G401.6 (cell line): ENCODE results near the gene LIX1L.

ENCODE experiments used
- FAIRE-seq: peaks from 2 replicates; lab custom pipeline; 2012; peaks lifted over from hg19 to GRCh38; lab: Jason Lieb, UNC

The LIX1L gene

DNA sequence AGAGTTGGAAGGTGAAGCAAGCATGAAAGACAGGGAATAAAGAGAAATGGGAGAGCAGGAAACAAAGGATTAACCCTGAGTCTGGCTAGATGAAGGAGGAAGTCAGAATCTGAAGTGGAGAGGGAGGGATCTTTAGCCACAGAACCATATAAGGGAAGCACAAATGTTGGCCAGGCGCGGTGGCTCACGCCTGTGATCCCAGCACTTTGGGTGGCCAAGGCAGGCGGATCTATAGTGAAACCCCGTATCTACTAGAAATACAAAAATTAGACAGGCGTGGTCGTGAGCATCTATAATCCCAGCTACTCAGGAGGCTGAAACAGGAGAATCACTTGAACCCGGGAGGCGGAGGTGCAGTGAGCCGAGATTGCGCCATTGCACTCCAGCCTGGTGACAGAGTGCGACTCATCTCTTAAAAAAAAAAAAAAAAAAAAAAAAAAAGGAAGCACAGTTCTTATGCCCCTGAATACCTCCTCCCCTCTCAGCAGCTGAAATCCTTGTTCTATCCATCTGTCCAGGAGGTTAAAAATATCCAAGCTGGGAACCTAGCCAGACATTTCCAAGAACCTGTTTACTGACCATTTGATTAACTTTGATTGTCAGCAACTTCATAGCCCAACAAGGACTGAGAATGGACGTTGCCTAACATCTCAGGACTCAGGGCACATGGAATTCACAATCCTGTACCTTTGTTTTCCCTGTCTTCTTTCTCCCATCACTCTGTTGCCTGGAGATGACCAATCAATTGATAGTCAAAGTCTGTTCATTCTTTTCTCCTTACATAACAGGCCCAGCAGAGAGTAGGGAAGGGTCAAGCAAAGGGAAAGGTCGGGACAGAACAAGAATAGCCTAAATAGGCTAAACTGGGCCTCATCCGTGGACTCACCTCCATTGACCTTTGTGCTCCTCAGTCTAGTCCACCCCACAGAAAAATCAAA, 28.0 kb upstream of the LIX1L start:
- FAIRE-seq: no peak

DNA sequence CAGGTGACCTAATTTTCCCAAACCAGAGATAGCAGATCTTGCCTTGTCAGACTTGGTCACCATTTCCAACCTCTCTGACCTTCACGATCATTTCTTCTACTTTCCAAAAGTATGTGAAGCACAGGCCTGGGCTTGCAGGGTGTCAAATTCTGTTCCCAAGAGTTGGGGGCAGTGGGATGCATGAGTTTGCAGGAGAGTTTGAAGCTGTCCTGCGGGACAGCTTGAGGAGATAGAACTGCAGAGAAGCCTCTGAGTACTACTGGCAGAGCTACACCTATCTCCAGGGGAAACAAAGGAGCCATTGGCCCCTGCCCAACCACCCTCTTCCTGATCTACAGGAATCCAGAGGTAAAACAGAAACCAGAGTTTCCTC, 27.3 kb upstream of the LIX1L start:
- FAIRE-seq: no peak

DNA sequence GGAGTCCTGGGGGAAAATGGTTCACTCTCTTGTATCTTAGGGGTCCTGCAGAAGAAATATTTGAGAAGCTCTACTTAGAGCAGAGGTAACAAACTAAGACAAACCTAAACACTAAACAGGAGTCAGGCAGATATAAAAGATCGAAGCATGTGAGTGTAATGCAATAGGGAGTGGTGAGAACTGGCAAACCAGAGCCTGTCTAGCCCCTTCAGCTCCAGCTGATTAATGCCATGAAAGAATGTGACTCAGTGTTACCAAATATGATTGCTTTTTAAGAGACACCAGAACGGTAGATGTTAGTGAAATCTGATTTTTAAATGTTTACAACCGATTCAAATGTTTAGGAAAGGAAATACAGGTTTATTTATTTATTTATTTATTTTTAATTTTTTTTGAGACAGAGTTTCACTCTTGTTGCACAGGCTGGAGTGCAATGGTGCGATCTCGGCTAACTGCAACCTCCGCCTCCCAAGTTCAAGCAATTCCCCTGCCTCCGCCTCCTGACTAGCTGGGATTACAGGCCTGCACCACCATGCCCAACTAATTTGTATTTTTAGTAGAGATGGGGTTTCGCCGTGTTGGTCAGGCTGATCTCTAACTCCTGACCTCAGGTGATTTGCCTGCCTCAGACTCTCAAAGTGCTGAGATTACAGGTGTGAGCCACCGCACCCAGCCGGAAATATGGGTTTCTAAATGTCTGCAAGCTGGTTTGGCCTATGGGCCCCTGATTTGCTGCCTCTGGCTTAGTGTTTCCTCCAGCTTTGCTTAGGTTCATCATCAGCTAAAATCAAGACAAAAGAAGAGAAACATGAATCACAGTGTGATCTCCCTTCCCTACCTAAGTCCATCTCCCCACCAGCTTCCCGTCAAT, 26.4 kb upstream of the LIX1L start:
- FAIRE-seq: no peak

DNA sequence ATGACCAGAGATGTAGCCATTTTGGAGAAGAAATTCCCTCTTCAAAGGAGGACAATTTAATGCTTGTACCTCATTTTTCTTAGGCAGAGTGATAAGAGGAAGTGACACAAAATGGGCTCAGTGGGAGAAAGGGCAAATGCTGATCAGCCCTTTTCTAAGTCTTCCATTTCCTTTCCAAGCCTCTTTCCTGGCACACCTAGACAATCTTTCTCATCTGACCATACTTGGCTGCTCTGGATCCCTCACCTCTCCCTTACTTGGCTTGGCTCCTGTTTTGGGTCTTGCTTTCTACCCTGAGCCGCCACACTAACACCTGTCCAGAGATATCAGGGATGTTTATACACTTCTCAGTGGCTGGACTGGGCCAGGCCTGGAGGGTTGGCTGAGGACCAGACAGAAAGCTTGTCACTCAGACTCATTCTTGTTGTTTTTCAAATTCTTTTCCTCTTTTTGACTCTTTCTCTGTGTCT, 25.4 kb upstream of the LIX1L start:
- FAIRE-seq: no peak

DNA sequence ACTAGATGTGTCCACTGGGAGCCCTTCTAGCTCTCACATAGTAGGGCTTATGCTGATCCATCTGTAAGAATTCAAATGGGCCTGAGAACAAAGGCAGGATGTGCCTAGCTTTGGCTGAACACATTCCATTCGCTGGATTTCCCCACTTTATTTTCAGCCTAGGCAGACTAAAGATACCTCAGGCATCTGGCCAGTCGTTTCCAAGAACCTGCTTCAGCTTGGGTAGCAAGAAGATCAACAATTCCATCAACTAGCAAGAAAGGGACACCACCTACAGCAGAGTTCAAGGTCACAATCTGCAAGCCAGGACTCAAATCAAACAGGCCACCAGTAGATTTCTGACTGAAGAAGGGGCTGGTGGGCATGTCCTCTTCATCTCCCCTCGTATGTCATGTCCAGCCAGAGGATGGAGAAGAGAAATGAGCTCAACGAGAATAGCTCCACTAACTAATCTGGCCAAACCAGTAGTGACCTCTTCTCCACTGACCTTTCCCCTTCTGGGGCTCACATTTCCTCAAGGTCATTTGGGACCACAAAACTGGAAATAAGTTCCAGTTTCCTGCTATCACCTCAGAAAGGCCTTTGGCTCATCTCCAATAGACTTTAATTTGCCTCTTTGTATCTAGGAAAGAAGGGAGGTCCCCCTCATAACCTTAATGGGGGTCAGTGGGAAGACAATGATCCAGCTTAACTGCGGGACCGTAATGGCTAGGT, 24.4 kb upstream of the LIX1L start:
- no peak for FAIRE-seq

DNA sequence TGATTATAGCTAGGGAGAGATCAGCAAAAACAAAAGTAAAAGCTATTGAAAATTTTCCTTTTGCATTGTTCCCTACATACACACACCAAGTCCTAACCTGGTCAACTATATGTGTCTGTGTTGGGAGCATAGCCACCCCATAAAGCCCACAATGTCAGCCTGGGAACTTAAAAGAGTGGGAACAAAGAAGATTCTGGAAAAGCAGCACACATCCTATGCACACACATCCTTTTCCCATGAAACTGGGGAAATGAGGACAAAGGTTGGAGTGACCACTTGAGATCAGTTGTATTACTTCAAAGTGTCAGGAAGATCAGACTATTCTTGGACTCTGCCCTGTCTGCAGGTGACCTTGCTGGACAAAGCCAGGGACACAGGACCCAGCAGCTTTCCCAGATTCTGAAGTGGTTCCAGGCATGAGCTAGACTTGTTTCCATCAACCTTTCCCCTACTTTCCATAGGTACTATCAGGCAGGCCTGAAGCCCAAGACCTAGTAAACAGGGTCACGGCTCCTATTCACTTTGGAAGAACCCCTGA, 22.7 kb upstream of the LIX1L start:
- no peak for FAIRE-seq

DNA sequence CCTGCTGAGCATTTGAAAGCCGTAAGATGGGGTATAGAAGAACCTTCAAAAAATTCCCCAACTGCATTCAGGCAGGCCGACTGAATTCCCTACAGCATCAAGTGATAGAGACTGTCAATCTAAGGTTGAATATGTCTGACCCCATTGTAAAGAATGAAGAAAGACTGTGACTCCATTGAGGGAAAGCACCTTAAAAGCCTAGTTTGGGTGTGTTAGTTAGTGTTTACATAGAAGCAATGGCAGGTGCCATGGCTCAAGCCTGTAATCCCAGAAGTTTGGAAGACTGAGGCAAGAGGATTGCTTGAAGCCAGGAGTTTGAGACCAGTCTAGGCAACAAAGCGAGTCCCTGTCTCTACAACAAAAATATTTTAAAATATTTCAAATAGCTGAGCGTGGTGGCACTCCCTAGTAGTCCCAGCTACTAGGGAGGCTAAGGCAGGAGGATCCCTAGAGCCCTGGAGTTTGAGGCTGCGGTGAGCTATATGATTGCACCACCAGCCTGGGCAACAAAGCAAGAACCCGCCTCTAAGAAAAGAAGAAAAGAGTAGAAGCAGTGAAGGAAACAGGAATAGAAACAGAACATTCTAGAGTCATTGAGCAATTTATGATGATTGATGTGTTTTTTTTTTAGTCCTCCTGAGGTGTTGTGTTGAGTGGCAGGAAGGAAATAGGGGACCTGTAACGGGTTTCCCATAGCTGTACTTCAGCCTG, 22.1 kb upstream of the LIX1L start:
- no peak for FAIRE-seq

DNA sequence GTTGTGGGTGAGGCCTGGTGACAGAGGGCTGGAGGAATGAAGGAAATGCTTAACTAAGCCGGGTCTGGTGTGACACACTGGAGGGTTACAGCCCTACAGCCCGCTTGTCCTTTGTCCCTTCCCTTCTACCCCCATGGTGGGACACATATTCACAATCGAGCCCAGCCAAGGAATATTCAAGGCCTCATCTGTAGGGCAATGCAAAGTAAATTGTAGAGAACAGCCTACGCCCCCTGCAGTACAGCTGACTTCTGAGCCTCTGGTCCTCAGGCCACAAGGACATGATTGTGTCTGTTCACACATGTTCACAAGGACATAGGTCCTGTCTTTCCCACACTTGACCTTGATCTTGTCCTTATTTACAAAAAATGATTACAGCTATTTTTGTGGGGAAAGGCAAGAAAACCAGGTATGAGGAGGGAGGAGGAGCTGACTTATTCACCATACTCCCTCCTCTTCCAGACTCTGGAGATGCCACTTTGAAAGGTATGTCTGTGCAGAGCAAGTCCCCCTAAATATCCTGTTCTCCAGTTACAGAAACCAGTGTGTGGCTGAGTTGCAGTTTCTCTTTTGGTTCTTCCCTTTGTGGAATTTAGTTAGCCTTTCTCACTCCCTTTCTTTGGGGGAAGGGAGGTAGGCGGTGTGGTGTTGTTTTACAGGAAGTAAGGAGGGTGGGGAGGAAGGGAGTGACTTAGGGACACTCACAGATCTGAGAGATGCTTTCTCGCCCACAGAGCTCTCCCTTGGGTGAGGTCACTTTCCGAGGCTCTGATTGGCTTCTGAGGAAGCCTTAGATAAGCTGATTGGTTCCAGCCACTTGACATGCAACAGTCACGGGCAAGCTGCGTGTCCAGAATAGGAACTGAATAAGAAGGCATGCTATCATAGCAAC, 21.3 kb upstream of the LIX1L start:
- FAIRE-seq: no peak

DNA sequence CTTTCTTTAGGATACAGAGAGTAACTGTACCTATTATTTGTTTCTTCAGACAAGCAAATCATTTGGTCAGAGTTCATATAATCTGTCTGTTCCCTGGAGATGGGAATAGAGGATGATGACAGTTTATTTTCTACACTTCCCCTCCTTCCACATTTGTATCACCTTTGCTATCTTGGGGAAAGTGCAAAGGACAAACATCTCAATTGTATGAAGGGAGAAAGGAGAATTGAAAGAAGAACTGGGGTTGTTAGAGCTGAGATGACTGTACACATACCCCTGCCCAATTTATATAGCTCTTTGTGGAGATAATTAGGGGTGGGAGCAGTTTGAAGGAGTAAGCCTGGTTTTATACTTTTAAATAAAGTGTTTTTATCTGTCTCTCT, 20.6 kb upstream of the LIX1L start:
- no peak for FAIRE-seq

DNA sequence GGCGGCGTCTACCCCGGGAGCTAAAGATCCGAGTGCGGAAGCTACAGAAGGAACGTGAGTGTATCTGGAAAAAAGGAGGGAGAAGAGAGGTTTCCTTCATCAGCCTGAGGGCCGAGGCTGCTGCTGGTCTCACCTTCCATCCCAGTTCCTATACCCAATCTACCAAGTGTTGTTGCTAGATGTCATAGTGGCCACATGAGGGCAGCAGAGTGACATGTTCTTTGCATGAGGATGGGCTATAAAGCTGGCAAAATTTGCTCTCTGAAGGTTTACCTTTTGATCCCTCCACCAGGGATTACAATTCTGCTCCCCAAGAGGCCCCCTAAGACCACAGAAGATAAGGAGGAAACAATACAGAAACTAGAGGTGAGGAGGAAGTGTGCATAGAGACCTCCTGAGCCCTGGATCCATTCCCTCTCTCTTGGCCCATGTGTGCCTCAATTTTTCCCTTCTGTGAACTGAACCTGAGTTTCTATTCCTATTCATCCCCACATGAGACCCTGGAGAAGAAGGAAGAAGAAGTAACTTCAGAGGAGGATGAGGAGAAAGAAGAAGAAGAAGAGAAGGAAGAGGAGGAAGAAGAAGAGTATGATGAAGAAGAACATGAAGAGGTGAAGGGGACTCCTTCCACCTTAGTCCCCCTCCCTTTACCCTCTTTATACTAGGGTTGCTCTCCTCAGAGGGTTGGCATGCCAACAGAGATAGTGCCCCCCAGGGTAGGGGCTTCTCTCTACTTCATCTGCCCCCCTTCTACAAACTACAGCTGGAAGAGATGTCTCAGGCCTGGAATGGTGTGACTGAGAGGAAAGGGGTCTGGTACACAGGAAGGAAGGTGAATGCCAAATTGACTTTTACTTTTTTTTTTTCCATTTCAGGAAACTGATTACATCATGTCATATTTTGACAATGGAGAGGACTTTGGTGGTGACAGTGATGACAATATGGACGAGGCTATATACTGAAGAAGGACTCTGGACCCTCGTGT, 20.0 kb upstream of the LIX1L start:
- FAIRE-seq: peak; percentile 33

DNA sequence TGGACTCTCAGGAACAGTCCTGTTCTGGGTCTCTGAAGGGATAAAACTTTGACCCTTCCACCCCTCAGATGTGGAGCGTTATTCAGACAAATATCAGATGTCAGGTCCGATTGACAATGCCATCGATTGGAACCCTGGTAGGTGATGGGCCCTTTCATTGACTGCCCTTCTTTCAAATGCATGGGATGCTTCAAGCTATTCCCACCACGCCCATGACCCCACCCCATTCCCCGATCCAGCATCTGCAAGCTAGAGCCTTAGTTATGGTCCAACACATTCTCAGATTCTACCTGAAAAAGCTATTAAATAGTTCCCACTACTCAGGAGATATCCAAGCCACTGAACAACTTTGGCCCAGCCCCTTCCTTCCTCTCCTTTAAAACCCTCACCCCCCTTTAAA, 19.2 kb upstream of the LIX1L start:
- FAIRE-seq: no peak

DNA sequence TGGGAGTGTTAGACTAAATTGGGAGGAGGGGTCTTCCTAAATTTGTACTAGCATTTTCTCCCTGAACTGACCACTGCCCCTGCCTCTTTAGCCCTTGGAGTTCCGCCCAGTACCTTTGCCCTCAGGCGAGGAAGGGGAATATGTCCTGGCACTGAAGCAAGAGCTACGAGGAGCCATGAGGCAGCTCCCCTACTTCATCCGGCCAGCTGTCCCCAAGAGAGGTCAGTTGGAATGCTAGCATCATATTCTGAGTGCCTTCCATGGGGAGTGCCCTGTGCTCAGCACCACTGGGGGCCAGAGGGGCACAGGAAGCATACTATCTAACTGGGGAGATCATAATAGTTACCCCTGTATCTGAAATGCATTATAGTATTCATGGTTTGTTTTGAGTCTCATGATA, 17.4 kb upstream of the LIX1L start:
- FAIRE-seq: no peak

DNA sequence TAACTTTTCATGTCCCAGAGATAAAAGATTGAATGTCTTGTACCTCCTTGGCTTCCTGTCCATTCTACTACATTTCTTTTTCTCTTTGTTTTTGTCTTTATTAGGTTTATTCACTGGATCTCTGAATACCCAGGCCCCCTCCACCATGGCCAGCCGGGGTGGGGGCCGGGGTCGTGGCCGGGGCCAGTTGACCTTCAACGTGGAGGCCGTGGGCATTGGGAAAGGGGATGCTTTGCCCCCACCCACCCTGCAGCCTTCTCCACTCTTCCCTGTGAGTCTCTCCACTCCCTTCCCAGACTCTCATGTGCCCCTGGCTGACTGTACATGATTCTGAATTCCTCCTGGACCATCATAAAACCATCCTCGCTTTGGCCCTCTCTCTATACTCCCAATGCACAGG, 16.9 kb upstream of the LIX1L start:
- FAIRE-seq: no peak

DNA sequence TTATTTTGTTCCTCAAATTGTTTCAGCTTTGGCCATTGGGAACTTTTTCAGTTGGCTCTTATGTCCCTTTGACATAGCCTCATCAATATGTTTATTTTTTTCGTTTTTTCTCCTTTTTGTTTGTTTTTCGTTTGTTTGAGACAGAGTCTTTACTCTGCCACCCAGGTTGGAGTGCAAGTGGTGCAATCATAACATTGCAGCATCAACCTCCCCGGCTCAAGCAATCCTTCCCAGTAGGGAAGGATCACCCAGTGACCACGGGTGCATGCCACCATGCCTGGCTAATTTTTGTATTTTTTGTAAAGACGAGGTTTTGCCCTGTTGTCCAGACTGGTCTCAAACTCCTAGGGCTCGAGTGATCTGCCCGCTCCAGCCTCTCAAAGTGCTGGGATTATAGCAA, 14.8 kb upstream of the LIX1L start:
- FAIRE-seq: no peak

DNA sequence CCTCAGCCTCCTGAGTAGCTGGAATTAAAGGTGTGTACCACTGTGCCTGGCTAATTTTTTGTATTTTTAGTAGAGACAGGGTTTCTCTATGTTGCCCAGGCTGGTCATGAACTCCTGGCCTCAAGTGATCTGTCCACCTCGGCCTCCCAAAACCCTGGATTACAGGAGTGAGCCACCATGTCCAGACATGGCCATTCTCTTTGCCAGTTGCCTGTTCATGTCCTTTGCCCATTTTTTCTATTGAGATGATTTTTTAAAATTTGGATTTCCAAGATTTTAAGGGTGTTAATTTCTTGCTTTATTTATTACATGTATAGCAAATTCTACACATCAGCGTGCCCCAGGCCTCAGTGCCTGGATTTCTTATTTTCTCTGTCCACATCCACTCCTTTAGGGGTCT, 9.5 kb upstream of the LIX1L start:
- no peak for FAIRE-seq

DNA sequence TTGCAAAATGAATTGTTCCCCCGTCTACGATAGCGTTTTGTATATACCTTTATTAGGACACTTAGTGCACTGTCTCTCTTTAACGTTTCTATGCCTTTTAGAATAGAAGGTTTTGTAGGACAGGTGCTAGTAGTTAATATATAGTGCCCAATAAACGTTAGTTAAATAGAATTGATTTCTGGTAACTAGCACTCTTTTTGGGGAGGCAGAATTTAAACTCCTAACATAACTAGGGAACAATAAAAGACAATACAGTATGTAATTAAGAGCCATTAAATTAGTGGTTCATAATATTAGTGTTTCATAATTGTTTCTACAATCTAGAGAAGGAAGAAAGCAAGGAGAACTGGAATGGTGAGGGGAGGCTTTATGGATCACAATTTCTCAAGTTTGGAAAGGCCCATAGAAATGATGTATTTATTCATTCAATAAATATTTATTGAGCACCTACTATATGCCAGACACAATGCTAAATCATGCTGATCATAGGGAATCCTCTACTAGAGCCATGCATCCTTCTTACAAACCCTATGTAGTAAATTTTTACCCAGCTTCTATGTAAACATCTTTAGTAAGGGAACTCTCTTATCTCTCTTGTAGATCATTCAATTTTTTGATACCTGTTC, 7.4 kb upstream of the LIX1L start:
- FAIRE-seq: no peak

DNA sequence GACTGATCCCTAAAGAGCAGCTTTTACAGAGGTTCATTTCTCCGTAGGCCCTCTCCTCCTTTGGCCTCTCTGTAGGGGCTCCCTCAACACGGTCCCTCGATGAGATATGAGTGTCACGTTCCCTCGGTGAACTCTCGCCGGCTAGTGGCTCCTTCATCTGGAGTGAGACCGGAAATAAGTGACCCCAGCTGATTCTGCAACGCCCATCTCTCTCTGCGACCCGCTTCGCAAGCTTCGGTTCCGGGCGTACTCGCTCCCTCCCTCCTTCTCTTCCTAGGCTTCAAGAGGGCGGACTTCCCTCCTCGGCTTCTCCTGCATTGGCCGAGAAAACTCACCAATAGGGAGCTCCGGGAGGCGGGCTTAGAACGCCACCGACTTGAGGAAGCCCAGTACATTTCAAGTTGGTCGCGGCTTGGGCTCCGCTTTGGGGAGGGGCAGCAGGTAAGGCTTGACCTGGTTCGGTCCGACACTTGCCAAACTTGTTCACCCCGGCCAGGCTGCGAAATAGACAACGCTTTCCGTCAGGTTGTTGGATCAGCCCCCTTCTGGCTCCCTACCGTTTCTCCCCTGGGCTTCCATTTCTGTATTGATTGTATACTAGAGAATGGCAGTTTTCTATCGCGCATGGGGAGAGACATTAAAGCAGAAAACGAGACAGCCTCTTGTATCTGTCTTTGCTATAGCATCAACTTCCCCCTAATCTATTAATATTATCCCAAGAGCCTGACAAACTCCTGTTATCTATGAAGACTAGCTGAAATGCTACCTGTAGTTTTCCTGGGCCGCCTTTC, 6.7 kb upstream of the LIX1L start, which contains the start of the genes ANKRD34A and POLR3GL:
TSS of gene ANKRD34A (minus strand) at position 248 of the 791 bp plus-strand sequence. CDS start 2,816 bp downstream, outside the sequence.
TSS of gene POLR3GL (plus strand) at position 363 of the 791 bp plus-strand sequence. CDS start 10,176 bp downstream, outside the sequence.
- peak; percentile 98 for FAIRE-seq
